Mononuclear cell (primary cell): ENCODE results near the gene NOS3. TPM values are rescaled to one million over a fixed set of nuclear protein-coding genes. Genes with fewer than 3 reads are reported as not detected.

Source experiments
- H3K27me3 ChIP-seq: 2 replicates; pipeline ENCODE4 v1.6.0; 2011; ENCODE audit warnings: low read length, control low read depth; ENCODE audit not compliant: insufficient read depth
- H3K4me1 ChIP-seq: 2 replicates; pipeline ENCODE4 v1.5.1; 2011; ENCODE audit warnings: mild to moderate bottlenecking, low read length, control low read depth; ENCODE audit not compliant: insufficient read depth
- H3K4me3 ChIP-seq: 2 replicates; pipeline ENCODE4 v1.5.1; 2011; ENCODE audit warnings: mild to moderate bottlenecking, low read length, moderate library complexity
- H3K9me3 ChIP-seq: 2 replicates; pipeline ENCODE4 v1.5.1; 2011; ENCODE audit warnings: low read depth, mild to moderate bottlenecking, control low read depth, low read length
- total RNA-seq: library from RNA; depleted of rRNA; stranded (reverse); fragments of >200 nt; gene quantifications from one replicate; pipeline ENCODE4 v1.2.3, GENCODE V29; 2012

NOS3 gene
- total RNA-seq, 1 donor, result 2.1 TPM

- no peak overlapping the region for H3K4me3 ChIP-seq
- no peaks in the 10 kb centered on the region for H3K9me3 ChIP-seq
- peaks cover 36% of the 10 kb centered on the region for H3K4me1 ChIP-seq
- H3K27me3 ChIP-seq, result no peaks in the 10 kb centered on the region
Measured at GRCh38 chr7:151061213-151062110, 70.6 kb downstream of the NOS3 start.

GRCh38 chr7:151062111-151062398 lies 71.2 kb downstream of the NOS3 start:
- H3K27me3 ChIP-seq, result no peaks in the 10 kb centered on the region

GRCh38 chr7:151062399-151063211 lies 71.8 kb downstream of the NOS3 start:
- Histone ChIP-seq H3K9me3 (no peaks in the 10 kb centered on the region), H3K27me3 (no peaks in the 10 kb centered on the region), H3K4me3 (no peak overlapping the region), H3K4me1 (peaks cover 26% of the 10 kb centered on the region)

More at GRCh38 chr7:151062111-151062398, 71.2 kb downstream of the NOS3 start:
- Histone ChIP-seq H3K9me3 (no peaks in the 10 kb centered on the region), H3K4me3 (no peak overlapping the region), H3K4me1 (peaks cover 32% of the 10 kb centered on the region)

- H3K27me3 ChIP-seq, result no peaks in the 10 kb centered on the region
- H3K4me3 ChIP-seq, result no peak overlapping the region
- H3K9me3 ChIP-seq, result no peaks in the 10 kb centered on the region
- peaks cover 26% of the 10 kb centered on the region for H3K4me1 ChIP-seq
Measured at GRCh38 chr7:151063212-151063561, 72.4 kb downstream of the NOS3 start.

Other genes with a start within 250 kb of the NOS3 start
- 4.7 TPM for gene TMEM176B, start 190.7 kb upstream of the NOS3 start, total RNA-seq
- gene TMEM176A, start 190.2 kb upstream of the NOS3 start, total RNA-seq, result 2.1 TPM
- 0.10 TPM for gene AOC1, start 138.5 kb upstream of the NOS3 start, total RNA-seq
- 0.94 TPM for gene KCNH2, start 12.7 kb upstream of the NOS3 start, total RNA-seq
- 3.6 TPM for gene ATG9B, start 33.5 kb downstream of the NOS3 start, total RNA-seq
- gene ABCB8, start 37.4 kb downstream of the NOS3 start, total RNA-seq, result 21.5 TPM
- 0.84 TPM for gene ASIC3, start 57.5 kb downstream of the NOS3 start, total RNA-seq
- 3.7 TPM for gene CDK5, start 66.9 kb downstream of the NOS3 start, total RNA-seq
- 9.4 TPM for gene SLC4A2, start 68.6 kb downstream of the NOS3 start, total RNA-seq
- gene FASTK, start 89.8 kb downstream of the NOS3 start, total RNA-seq, result 33.6 TPM
- 20.0 TPM for gene TMUB1, start 92.5 kb downstream of the NOS3 start, total RNA-seq
- 23.6 TPM for gene AGAP3, start 95.5 kb downstream of the NOS3 start, total RNA-seq
- gene GBX1, start 176.7 kb downstream of the NOS3 start, total RNA-seq, result not detected
- gene ASB10, start 196.2 kb downstream of the NOS3 start, total RNA-seq, result not detected
- gene H2BK1, start 219.5 kb downstream of the NOS3 start, total RNA-seq, result not detected
- 9.7 TPM for gene ABCF2, start 236.2 kb downstream of the NOS3 start, total RNA-seq
- gene CHPF2, start 241.5 kb downstream of the NOS3 start, total RNA-seq, result 25.0 TPM